ENCODE results near the gene KCTD12.
"Not testable (repeated sequence)": the region's sequence is repeated elsewhere in the genome, so short reads cannot be mapped to it uniquely, and the experiment has no call there.

Gene KCTD12

DNA sequence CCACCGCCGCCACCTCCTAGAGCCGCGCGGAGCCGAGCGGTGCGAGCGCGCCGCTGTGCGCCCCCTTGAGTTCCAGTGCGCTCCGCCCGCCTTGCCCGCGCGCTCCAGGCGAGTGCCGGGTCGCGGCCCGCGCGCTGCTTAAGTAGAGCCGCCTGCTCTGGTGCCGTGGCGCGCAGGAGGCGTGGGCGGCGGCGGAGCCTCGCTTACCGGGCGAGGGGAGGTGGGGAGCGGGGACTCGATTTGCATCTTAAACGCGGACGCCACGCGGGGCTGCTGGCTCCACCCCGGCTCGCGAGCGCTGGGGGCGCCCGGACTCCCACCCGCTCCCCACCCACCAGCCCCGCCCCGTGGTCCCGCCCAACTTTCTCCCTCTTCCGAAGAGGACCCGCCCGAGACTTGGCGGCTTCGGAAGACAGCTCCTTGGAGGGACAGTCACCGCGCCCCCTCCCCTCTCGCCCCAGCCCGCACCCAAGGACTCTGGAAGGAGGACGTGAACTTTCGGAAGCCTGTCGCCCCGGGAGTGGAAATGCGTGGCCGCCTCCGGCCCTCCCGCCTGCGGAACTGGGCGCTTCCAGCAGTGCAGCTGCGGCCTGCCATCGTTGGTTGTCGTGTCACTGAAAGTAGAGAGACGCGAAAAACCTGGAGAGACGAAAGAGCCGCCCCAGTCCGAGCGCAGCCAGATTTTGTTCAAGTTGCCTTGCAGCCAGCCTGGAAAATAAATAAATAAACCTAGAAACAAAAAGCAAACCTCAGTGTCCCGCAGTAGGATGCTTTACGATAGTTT is at the start of gene KCTD12:
KCTD12 (minus strand) TSS at position 114 of the 784 bp plus-strand sequence. CDS start 257 bp downstream, outside the sequence.
- DNase-seq, result peak; percentile 80 to 90

DNA sequence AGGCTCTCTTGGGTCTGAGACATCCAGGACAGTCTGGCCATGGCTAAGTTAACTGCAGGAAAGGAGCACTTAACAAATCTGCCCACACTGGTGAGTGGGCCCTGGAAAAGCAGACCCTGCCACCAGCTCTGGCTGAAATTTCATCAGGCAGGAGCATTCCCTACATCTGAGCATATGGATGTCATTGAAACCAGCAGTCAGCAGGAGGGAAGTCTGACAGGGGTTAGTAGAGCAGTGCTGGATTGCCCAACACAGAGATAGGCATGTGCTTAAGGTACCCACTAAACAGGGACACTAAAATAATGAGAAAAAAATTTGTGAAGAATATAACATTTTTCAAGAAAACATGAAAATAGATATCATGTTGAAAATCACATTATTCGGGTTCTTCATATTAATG is 48.5 kb upstream of the KCTD12 start:
- no peak for DNase-seq

DNA sequence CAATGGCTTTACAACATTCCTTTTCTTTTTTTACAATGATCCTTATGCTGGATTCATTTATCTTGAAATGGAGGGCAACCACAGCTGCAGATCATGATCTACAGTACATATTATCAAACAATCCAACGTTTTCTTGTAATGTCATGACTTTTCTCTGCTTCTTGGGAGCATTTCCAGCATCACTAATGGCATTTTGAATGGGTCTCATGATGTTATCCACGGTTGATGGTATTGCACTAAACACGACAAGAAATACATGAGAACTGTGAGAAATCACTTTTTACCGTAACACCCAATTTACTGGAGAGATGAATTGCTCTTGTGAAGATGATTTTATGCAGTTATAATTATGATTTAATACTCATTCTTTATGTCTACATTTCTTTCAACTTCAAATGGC is 45.9 kb upstream of the KCTD12 start:
- no peak for DNase-seq

DNA sequence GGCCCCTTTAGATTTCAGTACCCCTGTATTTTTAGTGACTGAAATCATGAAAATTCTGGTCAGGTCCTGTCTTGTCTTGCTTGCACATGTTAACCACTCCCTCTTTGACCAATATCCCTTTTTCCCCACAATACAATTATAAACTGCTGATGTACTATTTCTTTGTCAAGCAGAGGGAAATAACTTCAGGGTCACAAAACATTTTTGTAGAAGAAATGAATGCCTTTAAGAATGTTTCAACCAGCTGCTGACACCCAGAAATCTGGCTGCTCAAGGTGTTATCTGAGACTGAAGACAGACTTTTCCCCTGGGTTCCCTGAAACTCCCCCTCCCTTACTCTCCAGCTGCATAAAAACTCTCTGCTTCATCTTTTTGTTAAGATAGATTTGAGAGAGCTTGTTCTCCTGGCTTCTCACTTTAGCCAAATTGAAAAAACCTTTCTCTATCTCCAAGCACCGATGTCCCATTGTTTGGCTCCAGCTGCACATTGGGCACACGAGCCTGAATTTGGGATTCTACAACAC is 43.7 kb upstream of the KCTD12 start:
- DNase-seq, result no peak

DNA sequence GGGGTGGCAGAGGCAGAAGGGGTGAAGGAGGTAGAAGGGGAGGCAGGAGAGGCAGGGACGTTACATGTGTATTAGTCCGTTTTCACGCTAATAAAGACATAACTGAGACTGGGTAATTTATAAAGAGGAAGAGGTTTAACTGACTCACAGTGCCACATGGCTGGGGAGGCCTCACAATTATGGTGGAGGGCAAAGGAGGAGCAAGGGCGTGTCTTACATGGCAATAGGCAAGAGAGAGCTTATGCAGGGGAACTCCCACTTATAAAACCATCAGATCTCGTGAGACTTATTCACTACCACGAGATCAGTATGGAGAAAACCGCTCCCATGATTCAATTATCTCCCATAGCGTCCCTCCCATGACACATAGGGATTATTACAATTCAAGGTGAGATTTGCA is 43.1 kb upstream of the KCTD12 start:
- no peak for DNase-seq

DNA sequence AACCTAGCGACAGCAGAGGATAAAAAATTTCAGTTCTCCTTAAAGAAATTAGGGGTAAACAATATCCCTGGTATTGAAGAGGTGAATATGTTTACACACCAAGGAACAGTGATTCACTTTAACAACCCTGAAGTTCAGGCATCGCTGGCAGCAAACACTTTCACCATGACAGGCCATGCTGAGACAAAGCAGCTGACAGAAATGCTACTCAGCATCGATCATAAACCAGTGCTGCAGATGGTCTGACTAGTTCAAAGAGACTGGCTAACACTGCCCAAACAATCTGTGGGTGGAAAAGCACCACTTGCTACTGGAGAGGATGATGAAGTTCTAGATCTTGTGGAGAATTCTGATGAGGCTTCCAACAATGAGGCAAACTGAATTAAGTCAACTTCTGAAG is 42.3 kb upstream of the KCTD12 start:
- no peak for DNase-seq

DNA sequence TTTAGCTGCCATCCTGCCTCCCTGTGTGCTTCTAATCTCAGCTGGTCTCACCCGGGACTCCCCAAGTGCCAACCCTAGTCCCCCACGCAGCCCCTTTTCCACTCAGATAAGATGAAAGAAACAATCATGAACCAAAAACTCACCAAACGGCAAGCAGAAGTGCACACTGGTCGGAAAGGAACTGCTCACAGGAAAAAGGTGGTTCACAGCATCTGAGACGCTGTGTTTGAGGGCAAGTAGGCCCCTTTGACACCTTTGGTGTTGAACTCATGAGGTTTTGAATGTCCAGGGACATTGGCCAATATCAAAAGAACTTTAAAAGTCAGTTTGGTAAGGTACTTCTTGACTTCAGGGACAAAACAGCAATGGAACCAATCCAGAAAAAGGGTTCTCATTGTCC is 41.8 kb upstream of the KCTD12 start:
- no peak for DNase-seq

DNA sequence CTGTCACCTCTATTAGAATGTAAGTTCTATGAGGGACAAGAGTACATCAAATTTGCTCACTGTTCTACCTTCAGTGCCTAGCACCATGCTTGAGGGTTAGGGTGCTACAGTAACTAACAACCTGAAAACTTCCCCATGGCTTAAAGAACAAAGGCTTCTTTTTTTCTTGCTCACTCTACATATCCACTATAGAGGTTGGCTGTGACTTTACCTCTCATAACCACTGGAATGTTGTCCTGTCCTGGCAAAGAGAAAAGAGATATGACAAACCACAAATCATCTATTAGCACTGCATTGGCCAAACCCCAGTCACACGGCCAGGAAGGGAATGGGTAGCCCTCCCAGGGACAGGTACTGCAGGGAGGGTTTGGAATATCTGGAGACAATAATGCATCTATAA is 38.9 kb upstream of the KCTD12 start:
- DNase-seq, result no peak

DNA sequence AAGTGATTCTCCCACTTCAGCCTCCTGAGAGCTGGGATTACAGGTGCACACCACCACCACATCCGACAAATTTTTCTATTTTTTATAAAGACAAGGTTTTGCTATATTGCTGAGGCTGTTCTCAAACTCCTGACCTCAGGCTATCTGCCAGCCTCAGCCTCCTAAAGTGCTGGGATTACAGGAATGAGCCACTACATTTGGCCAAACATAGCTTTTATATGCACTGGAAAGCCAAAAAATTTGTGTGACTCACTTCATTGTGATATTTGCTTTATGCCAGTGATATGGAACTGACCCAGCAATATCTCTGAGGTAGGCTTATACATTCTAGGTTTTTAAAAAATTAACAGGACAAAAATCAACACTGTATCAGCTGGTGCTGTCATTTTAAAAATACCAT is 35.3 kb upstream of the KCTD12 start:
- no peak for DNase-seq

DNA sequence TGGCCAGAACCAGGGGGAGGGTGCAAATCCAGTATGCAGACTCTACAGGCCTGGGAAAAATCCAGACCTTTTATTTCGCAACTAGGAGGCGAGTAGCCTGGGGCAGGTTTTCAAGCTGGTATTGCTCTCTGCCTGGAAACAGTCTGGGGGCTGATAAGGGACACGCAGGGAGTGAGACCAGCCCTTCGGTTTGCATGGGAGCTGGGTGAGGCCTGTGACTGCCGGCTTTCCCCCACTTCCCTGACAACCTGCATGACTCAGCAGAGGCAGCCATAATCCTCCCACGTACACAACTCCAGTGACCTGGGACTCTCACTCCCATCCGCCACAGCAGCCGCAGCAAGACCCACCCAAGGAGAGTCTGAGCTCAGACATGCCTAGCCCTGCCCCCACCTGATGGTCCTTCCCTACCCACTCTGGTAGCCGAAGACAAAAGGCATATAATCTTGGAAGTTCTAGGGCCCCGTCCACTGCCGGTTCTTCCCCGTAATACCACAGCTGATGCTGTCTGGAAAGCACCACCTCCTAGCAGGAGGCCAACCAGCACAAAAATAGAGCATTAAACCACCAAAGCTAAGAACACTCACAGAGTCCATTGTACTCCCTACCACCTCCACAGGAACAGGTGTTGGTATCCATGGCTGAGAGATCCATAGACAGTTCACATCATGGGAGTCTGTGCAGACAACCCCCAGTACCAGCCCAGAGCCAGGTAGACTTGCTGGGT is 31.7 kb upstream of the KCTD12 start:
- not testable (repeated sequence) for DNase-seq

DNA sequence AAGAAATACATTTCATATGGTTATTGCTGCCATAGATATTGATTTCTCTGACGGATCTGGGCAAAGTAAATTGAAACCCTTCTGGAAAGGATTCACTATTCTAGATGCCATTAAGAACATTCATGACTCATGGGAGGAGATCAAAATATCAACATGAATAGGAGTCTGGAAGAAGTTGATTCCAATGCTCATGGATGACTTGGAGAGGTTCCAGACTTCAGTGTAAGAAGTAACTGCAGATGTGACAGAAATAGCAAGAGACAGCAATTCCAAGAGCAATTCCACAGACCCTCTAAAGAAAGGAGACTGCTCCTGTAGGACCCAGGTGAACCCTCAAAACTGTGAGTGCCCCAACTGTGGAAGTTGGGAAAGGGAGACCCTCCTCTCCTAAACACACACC is 30.9 kb upstream of the KCTD12 start:
- no peak for DNase-seq

DNA sequence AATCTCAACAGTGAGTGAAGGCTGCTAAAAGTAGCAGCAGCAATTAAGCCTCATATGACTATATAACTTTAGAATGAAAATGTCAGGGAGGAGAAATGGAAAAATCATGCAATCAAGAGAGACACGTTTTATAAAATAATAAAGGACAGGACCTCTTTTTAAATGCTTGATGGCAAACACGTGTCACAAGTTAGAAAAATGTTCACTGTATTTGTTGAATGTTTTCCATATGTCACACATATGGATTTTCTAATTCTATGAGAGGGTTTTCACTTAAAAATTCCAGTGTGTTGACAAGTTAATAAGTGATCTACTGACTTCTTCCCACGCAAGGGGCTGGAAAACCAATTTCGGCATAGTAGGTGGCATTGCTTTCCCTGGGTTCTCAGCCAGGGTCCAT is 27.7 kb upstream of the KCTD12 start:
- no peak for DNase-seq

DNA sequence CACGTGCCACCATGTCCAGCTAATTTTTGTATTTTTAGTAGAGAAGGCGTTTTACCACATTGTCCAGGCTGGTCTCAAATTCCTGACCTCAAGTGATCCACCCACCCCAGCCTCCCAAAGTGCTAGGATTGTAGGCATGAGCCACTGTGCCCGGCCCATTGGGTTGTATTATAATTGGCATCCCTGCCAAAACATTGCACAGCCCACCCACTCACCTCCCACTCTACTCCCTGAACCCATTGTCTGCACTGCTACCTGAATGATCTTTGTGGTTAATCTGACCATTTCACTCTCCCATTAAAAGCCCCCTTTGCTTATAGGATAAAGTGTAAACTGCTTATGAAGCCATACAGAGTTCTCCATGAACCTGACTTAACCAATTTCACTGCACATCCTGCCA is 26.3 kb upstream of the KCTD12 start:
- DNase-seq, result no peak

DNA sequence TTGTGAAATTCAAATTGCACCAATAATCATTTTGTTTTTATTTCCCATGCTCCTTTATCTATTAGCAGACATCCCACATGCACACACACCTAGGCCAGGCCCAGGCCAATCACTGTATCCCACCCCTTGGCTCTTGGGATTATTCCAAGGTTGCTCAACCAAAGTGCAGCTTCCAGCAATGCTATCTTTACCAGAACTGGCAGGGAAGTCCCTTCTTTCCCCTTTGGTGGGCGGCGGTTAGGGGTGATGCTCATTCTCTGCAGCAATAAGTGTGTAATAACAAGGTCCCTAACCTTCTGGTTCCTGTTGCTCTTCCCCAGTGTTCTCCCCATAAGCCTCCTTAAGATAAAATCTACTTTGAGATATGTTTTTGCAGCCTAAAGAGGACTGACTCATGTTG is 18.3 kb upstream of the KCTD12 start:
- no peak for DNase-seq

DNA sequence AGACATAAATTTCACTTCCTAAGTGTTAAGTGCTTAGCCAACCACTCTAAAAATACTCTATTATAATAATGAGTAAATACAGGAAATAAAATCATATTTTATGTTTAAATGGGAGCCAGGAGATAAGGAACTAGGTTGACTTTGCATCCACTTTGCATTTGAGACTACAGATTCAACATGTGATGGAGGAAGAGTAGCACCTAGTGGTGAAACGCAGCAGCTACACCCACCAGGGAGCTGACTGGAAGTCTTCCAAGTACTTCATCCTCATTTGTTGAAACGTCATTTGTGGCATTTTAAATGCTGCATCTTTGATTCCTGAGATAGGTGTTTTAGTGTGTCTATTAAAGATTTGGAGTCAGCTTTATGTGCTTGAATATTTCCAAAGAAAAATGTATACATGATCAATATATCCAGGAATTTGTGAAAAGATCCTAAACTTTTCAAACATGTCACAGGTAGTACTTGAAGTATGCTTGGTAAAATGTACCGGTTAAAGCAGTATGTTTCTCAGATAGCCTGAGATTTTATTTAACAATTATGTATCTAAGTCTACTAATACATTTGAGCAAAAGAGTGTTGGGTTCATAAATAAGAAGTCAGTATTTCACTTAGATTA is 17.4 kb upstream of the KCTD12 start:
- peak; percentile 53 to 65 for DNase-seq

DNA sequence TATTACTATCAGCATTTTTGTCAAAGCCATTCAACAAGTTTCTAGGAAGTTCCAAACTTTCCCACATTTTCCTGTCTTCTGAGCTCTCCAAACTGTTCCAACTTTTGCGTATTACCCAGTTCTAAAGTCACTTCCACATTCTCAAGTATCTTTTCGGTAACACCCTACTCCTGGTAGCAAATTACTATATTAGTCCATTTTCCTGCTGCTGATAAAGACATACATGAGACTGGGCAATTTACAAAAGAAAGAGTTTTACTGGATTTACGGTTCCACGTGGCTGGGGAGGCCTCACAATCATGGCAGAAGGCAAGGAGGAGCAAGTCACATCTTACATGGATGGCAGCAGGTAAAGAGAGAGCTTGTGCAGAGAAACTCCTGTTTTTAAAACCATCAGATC is 12.9 kb upstream of the KCTD12 start:
- DNase-seq, result not testable (repeated sequence)

DNA sequence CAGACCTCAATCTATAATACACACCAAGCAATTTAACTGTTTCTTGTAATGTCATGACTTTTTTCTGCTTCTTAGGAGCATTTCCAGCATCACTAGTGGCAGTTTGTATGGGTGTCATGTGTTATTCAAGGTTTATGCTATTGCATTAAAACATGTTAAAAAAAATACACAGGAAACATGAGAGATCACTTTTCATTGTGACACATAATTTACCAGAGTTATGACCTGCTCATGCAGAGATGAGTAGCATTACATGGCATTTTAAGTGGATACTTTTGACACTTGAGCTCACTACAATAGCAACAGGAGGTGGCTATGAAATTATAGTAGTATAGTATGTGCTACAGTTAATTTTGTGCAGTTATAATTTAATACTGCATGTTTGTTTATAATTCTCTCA is 11.0 kb upstream of the KCTD12 start:
- DNase-seq, result not testable (repeated sequence)

DNA sequence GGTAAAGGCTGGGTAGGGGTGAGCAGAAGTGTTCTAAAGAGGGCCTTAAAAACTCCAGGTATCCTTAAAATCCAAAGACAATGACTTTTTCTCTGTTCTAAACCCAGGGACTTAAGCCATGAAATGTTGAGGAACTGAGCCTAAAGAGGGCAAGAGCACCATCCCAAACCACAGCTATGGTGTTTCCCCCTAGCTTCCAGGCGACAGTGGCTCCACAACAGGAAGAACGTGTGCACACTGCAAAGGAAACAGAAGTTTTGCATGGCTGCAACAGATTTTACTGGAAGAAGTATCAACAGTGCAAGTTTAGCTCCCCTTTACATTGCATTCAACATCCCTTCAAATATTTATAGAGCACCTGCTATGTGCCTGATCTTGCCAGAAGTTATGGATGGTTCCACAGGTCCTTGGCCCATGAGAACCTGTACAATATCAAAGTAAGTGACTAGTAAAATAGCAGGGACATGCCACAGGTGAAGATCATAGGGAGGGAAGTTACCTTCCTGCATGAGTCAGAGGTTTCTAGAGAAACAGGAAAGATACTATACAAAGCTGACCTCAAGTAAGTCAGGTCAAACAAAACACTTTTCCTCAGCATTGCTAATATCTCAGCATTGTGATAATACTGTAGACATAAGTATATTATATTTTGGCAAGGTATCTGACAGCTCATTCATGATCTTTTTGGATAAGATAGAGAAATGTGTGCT is 8.4 kb upstream of the KCTD12 start:
- no peak for DNase-seq

DNA sequence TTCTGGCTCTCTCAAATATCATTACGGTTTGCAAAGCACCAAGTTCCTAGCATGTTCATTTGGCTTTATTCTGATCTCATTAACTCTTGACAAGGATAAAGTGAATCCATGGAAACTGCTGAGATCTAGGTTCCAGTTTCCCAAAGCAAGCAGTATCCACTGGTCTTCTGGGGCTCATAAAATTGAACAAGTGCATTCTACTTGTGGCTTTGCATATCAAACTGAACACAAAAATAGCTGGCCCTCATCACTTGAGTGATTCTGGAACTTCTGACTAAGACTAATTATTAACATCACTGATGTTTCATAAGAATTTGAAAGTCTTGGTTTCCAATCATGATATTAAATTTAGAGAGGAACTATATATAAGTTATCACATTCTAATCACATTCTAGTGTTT is 6.3 kb upstream of the KCTD12 start:
- no peak for DNase-seq

DNA sequence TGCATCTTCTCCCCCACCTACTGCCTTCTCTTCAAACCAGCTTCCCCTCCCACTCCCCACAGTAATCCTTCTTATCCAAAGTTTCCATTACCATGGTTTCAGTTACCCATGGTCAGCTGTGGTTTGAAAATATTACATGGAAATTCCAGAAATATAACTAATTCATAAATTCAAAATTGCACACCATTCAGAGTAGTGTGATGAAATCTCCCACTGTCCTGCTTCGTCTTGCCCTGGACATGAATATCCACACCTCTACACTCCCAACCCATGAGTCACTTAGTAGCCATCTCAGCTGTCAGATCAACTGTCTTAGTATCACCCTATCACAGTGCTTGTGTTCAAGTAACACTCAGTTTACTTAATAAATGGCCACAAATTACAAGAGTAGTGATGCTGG is 3.8 kb upstream of the KCTD12 start:
- no peak for DNase-seq

DNA sequence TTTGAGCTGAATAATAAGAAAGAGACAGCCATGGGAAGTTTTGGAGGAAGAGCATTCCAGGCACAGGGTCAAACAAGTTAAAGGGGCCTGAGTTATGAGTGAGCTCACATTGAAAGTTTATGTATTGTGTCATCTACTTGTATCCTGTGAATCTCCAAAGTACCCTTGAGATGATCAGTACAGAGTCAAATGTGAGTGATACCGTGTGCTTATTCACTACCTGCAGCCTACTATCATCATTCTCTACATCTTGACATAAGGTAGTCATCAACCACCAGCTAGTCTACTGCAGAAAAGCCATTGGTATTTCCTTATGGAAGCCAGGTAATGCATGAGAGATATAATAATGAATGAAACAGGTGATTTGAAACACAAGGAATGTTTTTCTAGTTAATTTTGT is 3.0 kb upstream of the KCTD12 start:
- DNase-seq, result no peak

DNA sequence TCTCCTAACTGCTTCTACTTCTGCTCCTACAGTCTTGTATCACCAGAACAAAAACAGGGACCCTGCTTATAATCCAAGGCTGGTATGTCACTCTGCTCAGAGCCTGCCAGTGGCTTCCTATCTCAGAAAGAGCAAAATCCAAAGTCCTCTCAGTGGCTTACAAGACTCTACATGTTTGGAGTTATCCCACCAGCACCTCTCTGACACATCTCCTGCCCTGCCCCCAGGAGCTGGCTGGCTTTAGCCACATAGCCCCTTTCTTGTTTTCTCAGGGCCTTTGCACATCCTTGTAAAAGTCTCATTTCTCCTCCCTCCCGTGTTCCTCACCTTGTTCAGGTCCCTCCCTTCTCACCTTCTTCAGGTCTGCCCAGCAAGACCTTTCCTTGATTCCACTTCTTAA is 2.2 kb upstream of the KCTD12 start:
- DNase-seq, result no peak

DNA sequence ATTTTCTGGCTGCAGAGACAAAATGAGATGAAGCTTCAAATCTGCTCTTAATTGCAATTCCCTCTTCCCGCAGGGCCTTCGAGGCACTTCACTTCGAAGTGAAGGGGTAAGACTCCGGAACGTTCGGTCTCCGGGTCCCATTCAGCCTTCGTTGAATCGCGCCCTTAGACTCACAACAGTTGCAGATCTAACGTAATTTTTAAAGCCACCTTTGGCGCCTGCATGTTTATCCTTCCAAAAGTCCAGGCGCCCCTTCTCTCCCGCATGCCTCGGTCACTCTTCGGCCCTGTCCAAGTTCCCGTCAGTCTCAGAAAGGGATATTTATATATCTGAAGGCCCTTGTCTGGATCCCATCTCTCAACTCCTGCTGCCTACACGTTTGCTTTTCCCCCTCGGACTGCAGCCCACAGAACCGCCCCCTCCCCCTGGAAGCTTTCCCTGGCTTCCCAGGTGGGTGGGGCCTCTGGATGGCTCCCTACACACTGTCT is 915 bp upstream of the KCTD12 start:
- no peak for DNase-seq
